Ishikawa (cell line): ENCODE results near the gene STRN.

Experiments used
- EP300 ChIP-seq: IDR thresholded peaks from 2 replicates; pipeline ENCODE4 v1.6.1; 2012; ENCODE audit warnings: borderline replicate concordance
- NFIC ChIP-seq: IDR thresholded peaks from 2 replicates; pipeline ENCODE4 v1.6.1; 2012
- RAD21 ChIP-seq: IDR thresholded peaks from 2 replicates; pipeline ENCODE4 v1.6.1; 2012; ENCODE audit warnings: low read depth
- TAF1 ChIP-seq: IDR thresholded peaks from 2 replicates; pipeline ENCODE4 v1.6.1; 2012; ENCODE audit warnings: low read depth, mild to moderate bottlenecking
- TEAD4 ChIP-seq: IDR thresholded peaks from 2 replicates; pipeline ENCODE4 v1.6.1; 2012
- USF1 ChIP-seq: IDR thresholded peaks from 2 replicates; pipeline ENCODE4 v1.6.1; 2012
- YY1 ChIP-seq: IDR thresholded peaks from 2 replicates; pipeline ENCODE4 v1.6.1; 2012; ENCODE audit warnings: low read depth
- ZBTB7A ChIP-seq: IDR thresholded peaks from 2 replicates; pipeline ENCODE4 v1.6.1; 2012; ENCODE audit warnings: low read depth
- TF ChIP-seq, protein P1 (sequence below): IDR thresholded peaks from 2 replicates; pipeline ENCODE4 v1.6.1; 2012

GRCh38 chr2:36960773-36961172, 5.6 kb downstream of the STRN start:
- TF ChIP-seq, protein P1, sequence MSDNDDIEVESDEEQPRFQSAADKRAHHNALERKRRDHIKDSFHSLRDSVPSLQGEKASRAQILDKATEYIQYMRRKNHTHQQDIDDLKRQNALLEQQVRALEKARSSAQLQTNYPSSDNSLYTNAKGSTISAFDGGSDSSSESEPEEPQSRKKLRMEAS = no peak
- TF ChIP-seq RAD21 (no peak), NFIC (no peak), YY1 (no peak), ZBTB7A (no peak), EP300 (no peak), USF1 (no peak), TAF1 (no peak), TEAD4 (no peak)
